Endodermal cell (in vitro differentiated cells): ENCODE results near the gene ST6GALNAC4. TPM values are rescaled to one million over a fixed set of nuclear protein-coding genes. Genes with fewer than 3 reads are reported as not detected.

Source experiments
- DNase-seq: peaks from one replicate; pipeline ENCODE4 v3.0.0-alpha.2; 2017
- H3K27ac ChIP-seq: 2 replicates; pipeline ENCODE4 v1.5.1; 2013; ENCODE audit warnings: mild to moderate bottlenecking, low read depth, low read length, moderate library complexity
- H3K27me3 ChIP-seq: 2 replicates; pipeline ENCODE4 v1.6.1; 2013; ENCODE audit warnings: mild to moderate bottlenecking, low read length, moderate library complexity; ENCODE audit not compliant: insufficient read depth, control insufficient read depth, poor library complexity, severe bottlenecking
- H3K36me3 ChIP-seq: 2 replicates; pipeline ENCODE4 v1.7.0; 2013; ENCODE audit warnings: mild to moderate bottlenecking, low read length, moderate library complexity; ENCODE audit not compliant: control insufficient read depth, insufficient read depth
- H3K4me1 ChIP-seq: one replicate; pipeline ENCODE4 v1.7.0; 2013; ENCODE audit warnings: low read length; ENCODE audit not compliant: control insufficient read depth, insufficient read depth
- H3K4me3 ChIP-seq: 2 replicates; pipeline ENCODE4 v1.5.1; 2013; ENCODE audit warnings: mild to moderate bottlenecking, low read length, moderate library complexity
- H3K9ac ChIP-seq: 2 replicates; pipeline ENCODE4 v1.6.1; 2013; ENCODE audit warnings: mild to moderate bottlenecking, low read length, moderate library complexity; ENCODE audit not compliant: poor library complexity, severe bottlenecking; ENCODE audit errors: extremely low read depth
- H3K9me3 ChIP-seq: 2 replicates; pipeline ENCODE4 v1.6.1; 2013; ENCODE audit warnings: mild to moderate bottlenecking, low read length, moderate library complexity; ENCODE audit not compliant: control insufficient read depth
- H3K27ac Mint-ChIP-seq: 2 replicates; pipeline ENCODE4 v1.8.0; 2020; ENCODE audit warnings: mixed read lengths
- H3K27me3 Mint-ChIP-seq: 2 replicates; pipeline ENCODE4 v1.8.0; 2021; ENCODE audit warnings: mild to moderate bottlenecking, mixed read lengths; ENCODE audit not compliant: insufficient read depth
- H3K36me3 Mint-ChIP-seq: 2 replicates; pipeline ENCODE4 v1.8.0; 2020; ENCODE audit warnings: low read depth, mixed read lengths
- H3K4me1 Mint-ChIP-seq: 2 replicates; pipeline ENCODE4 v1.8.0; 2020; ENCODE audit warnings: mixed read lengths
- H3K4me3 Mint-ChIP-seq: 2 replicates; pipeline ENCODE4 v1.8.0; 2020; ENCODE audit warnings: mild to moderate bottlenecking, moderate library complexity, mixed read lengths
- H3K9me3 Mint-ChIP-seq: 2 replicates; pipeline ENCODE4 v1.8.0; 2020; ENCODE audit warnings: mild to moderate bottlenecking, mixed read lengths
- WGBS, 2 experiments: methylation state at CpG; one replicate each; pipeline versions ENCODE4 v1.1.5 to v1.1.7; 2013; ENCODE audit warnings: missing lambda C conversion rate in 2 of 2, mixed read lengths in 1 of 2; ENCODE audit not compliant: insufficient coverage in 1 of 2, insufficient read length in 1 of 2; 5-methylcytosine and 5-hydroxymethylcytosine counted together
- total RNA-seq, 2 donors: library from RNA; stranded (reverse); fragmentation: NEBNext Ultra II Directional in 1 of 2; extraction: Animal tissue kit (Norgen Biotek cat#: 25700) in 1 of 2; gene quantifications; 2 replicates in 1 of 2; 3 replicates in 1 of 2; pipeline ENCODE4 v1.2.1, GENCODE V29; 2021
- TF ChIP-seq, protein P1 (sequence below): fragments of 200-600 bp; sonication (generic); conservative IDR thresholded peaks from 2 replicates; pipeline ENCODE4 v1.5.0; 2021; ENCODE audit warnings: antibody characterized with exemption, mild to moderate bottlenecking

The ST6GALNAC4 gene
- total RNA-seq, 2 donors from 2014 or later, result 8.3 to 12.7 TPM

DNA sequence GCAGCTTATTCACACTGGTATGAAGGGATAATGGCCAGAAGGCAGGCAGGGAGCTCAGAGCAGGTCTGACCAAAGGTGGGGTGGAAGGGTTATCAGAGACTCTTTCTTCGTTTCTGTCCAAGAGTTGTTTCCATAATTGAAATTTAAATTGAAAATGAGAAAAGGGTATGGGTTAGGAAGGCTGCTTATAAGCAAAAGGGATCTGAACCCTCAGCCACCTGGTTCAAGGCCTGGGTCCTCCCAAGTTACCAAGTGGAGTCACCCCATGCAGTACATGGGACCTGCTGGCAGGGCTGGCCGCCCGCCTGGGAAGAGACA is 46.2 kb upstream of the ST6GALNAC4 start:
- Histone ChIP-seq H3K9me3 (no peaks in the 10 kb centered on the region), H3K4me1 (no peaks in the 10 kb centered on the region), H3K9ac (no peak overlapping the region), H3K27me3 (no peaks in the 10 kb centered on the region), H3K36me3 (no peaks in the 10 kb centered on the region), H3K4me3 (no peak overlapping the region), H3K27ac (no peak overlapping the region)
- peaks cover 14% of the 10 kb centered on the region for H3K36me3 Mint-ChIP-seq
- DNase-seq, result no peak
- peaks cover 17% of the 10 kb centered on the region for H3K4me1 Mint-ChIP-seq
- no peak overlapping the region for H3K4me3 Mint-ChIP-seq
- H3K27me3 Mint-ChIP-seq, result no peaks in the 10 kb centered on the region
- no peaks in the 10 kb centered on the region for H3K9me3 Mint-ChIP-seq
- TF ChIP-seq, protein P1, sequence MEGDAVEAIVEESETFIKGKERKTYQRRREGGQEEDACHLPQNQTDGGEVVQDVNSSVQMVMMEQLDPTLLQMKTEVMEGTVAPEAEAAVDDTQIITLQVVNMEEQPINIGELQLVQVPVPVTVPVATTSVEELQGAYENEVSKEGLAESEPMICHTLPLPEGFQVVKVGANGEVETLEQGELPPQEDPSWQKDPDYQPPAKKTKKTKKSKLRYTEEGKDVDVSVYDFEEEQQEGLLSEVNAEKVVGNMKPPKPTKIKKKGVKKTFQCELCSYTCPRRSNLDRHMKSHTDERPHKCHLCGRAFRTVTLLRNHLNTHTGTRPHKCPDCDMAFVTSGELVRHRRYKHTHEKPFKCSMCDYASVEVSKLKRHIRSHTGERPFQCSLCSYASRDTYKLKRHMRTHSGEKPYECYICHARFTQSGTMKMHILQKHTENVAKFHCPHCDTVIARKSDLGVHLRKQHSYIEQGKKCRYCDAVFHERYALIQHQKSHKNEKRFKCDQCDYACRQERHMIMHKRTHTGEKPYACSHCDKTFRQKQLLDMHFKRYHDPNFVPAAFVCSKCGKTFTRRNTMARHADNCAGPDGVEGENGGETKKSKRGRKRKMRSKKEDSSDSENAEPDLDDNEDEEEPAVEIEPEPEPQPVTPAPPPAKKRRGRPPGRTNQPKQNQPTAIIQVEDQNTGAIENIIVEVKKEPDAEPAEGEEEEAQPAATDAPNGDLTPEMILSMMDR, result no peak
- peak overlapping the region; percentile 70 for H3K27ac Mint-ChIP-seq
- WGBS, 2 experiments, result 89 to 94% methylated on average over 3 of the region's 3 CpGs

DNA sequence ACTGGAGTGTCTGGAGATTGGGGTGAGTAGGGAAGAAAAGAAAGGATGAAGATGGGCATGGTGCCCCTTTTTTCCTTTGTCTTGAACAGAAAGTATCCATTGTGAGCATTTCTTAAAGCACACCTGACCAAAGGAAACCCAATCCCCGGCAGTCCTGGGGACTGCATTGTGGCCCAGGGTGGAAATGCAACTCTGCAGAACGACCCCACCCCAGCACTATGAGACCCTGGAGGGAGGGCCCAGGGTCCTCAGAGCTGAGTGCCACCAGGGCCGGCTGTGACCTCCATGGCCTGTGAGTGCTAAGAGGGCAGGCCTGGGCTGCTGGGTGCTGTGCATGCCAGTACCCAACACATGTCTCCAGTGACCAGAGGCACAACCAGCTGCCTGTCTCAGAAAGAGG is 45.4 kb upstream of the ST6GALNAC4 start:
- Histone ChIP-seq H3K27me3 (no peaks in the 10 kb centered on the region), H3K9me3 (no peaks in the 10 kb centered on the region), H3K36me3 (no peaks in the 10 kb centered on the region), H3K9ac (no peak overlapping the region), H3K4me1 (no peaks in the 10 kb centered on the region), H3K27ac (no peak overlapping the region), H3K4me3 (no peak overlapping the region)
- Mint-ChIP-seq H3K27ac (no peak overlapping the region), H3K36me3 (peaks cover 15% of the 10 kb centered on the region), H3K9me3 (no peaks in the 10 kb centered on the region), H3K4me3 (no peak overlapping the region), H3K4me1 (peaks cover 17% of the 10 kb centered on the region), H3K27me3 (no peaks in the 10 kb centered on the region)
- TF ChIP-seq, protein P1, result no peak
- 50 to 60% methylated on average over 2 to 3 of the region's 3 CpGs for WGBS, 2 experiments
- no peak for DNase-seq

DNA sequence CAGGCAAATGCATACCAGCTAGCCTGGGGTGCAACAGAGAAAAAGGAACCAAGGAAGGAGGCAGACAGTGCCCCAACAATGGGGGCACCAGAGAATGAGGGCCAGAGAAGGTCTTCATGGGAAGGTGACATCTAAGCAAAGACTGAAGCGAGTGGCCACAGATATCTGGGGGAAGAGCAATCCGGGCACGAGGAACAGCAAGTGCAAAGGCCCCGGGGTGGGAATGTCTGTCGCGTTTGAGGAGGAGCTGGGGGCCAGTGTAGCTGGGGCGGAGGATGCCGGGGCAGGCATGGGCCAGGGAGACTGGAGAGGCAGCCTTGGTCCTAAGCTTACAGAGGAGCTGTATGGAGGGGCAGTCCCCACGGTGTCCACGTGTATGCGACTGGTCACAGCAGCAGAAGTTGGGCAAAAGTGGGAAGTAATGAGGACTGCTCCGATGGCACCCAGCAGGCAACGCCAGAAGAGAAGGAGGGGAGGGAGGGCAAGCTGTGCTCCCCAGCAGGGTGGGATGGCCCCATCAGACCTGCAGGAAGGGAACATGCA is 44.8 kb upstream of the ST6GALNAC4 start:
- WGBS, 2 experiments, result 93 to 95% methylated on average over 9 to 13 of the region's 13 CpGs

More for the DNA sequence above, 44.8 kb upstream of the ST6GALNAC4 start:
- Mint-ChIP-seq H3K27me3 (no peaks in the 10 kb centered on the region), H3K36me3 (peaks cover 15% of the 10 kb centered on the region), H3K4me3 (no peak overlapping the region), H3K9me3 (no peaks in the 10 kb centered on the region), H3K27ac (no peak overlapping the region), H3K4me1 (peaks cover 11% of the 10 kb centered on the region)
- Histone ChIP-seq H3K36me3 (no peaks in the 10 kb centered on the region), H3K27ac (no peak overlapping the region), H3K4me3 (no peak overlapping the region), H3K9me3 (no peaks in the 10 kb centered on the region), H3K4me1 (no peaks in the 10 kb centered on the region), H3K9ac (no peak overlapping the region), H3K27me3 (no peaks in the 10 kb centered on the region)
- TF ChIP-seq, protein P1, result no peak
- DNase-seq, result no peak
